DMS 273 (cell line): ENCODE measurements around the gene ARL5B.
A peak's percentile ranks its signal among the peaks of the same experiment; 100 is the strongest.

Experiments used
- DNase-seq: peaks from one replicate; lab custom pipeline; 2025; ENCODE audit not compliant: unreplicated experiment; lab: John Stamatoyannopoulos, UW

The ARL5B gene

DNA sequence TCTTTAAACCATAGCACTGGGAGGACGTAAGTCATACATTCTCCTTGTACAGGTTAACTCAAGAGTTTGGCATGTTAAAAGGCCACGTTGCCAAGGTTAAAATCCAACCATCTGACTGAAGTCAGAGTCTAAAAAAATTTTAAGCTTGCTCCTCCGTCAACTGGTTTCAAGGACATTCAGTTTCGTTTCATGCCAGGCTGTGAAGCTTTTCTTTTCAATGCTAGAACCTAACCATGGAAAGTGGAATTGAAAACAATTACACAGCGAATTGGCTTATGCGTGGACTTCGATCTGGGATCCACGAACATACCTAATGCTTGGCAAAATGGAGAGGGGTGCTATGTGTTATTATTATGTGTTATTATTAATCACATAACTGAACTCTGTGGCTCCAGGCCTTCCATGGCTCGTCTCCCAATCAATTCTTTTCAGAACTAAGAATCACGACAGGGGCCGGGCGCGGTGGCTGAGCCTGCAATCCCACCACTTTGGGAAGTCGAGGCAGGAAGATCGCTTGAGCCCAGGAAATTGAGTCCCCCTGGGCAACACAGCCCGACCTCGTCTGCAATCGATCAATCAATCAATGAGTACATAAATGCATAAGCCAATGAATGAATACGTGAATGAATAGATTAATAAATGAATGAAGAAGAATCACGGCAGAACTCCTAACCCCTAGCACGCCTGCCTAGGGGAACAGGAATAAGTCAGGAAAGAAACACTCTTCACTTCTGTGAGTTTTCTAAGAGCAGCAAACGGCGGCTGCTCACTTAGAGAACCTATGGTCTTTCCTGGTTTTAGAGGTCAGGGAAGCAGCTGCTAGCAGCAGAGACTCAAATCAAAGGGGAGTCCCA is 733 bp upstream of the ARL5B start:
- no peak for DNase-seq

DNA sequence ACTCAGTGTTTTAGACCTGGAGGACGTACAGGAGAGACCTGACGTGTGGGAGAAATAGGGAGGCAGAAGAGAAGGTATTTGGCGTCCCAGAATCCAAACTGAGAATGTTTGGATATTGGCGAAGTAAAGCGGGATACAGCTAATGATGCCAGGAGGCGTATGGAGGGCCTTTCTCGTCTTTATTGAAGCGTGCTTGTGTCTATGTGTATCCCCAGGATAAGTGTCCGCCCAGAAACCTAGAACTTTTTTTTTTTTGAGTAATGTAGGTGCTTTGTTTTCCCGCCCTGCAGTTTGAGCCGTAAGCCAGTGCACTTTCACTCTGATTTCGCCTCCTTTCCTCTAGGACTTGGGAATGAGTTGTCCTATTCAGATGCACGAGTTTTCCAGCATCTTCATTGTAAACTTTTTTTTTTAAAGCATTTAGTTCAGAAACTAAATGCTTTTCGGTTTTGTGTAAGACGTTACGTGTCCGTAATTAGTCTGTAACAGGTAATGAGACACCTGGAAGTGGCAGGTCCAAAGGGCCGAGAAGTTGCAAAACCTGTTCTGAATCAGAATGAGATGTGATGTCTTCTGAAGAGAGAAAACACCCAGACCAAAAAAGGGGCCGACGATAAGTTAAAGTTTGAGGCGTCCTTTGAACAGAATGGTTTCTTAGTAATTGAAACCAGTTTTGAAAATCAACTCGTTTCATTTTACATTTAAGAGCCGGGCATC is 746 bp downstream of the ARL5B start:
- peak; percentile 61 for DNase-seq

DNA sequence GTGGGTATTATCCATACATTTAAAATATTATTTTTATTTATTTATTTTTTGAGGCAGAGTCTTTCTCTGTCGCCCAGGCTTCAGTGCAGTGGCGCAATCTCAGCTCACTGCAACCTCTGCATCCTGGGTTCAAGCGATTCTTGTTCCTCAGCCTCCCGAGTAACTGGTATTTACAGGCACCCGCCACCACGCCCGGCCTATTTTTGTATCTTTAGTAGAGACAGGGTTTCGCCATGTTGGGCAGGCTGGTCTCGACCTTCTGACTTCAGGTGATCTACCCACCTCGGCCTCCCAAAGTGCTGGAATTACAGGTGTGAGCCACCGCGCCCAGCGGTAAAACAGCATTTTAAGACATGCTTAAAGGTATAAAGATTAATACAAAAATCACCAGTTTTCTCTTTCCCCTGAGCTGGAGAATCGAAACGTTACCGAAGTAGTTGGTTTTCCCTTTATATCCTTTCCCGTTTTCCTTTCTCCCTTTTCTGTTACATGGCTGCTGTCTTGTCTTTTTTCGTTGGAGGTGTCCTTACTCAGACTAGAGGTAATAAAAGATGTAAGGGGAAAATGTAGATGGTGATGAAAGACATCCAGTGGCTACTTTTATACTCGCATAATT is 1.7 kb downstream of the ARL5B start:
- DNase-seq, result no peak

DNA sequence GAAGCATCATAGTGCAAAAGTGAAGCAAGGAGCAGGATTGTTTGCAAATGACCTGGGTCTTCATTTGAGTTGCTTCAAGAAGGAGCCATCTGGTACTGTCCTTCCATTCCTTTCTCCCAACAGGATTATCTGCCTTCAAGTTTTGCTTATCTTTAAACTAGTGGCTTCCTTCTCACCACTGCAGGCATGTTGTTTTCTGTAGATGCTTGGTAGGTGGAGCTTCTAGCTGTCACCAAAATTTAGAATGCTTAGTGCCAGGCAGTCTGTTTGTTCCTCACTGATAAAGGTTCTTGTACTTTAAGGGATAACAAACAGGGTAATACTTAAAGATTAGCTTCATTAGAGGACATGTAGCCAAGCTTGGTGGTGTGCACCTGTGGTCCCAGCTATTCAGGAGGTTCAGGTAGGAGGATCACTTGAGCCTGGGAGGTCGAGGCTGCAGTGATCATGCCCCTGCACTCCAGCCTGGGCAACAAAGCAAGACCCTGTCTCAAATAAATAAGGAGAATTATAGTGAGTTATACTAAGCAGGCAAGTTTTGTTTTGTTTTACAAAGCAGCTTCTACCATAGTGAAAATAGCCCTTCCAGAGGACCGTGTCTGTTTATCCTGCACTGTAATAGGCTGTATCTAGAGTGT is 5.7 kb downstream of the ARL5B start:
- DNase-seq, result no peak

DNA sequence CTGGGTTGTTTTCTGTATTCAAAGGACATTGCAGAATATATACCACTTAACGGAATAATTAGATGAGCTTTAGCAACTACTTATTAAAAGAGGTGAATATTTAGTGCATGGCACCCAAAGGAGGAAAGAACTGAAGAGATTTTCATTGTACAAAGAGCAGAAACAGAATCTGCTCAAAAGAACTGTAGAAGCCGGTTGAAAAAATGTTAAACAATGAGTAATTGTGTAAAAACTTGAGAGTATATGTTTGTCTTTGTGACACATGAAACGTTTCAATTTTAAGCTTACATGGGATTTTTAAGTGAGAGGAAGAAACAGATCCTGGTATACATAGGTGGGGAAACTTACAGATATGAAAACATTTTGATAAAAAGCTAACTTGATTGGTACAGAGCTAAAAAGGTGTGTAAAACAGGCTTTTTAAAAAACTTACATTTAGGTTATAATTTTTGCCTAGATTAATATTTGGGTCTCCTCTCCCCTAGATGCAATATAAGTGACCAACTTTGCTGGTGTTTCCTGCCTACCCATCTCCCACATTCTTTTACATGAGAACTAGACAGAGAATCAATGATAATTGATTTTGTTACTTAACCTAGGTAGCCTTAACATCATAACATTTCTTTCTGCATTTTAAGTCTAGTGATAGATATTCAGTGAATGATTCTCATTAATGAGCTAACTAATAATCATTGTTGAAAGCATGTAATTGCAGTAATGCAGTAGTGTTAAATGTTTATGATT is 6.8 kb downstream of the ARL5B start:
- no peak for DNase-seq

DNA sequence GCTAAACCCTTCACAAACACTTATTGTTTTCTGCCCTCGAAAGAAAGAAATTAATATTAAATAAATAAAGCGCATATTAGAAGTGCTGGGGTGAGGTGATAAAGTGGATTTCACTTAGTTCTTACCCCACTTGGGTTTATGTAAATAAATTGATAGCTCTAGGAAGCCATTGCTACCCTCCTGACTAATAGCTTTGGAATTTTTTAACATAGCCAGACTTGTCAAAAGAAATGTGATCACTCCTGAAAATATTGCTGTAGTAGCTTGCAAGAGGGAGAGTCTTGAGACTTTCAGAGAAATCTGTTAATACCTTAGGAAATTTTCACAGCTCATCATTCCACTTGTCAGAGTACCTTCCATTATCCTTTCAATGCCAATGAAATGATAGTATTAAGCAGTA is 7.6 kb downstream of the ARL5B start:
- DNase-seq, result no peak

DNA sequence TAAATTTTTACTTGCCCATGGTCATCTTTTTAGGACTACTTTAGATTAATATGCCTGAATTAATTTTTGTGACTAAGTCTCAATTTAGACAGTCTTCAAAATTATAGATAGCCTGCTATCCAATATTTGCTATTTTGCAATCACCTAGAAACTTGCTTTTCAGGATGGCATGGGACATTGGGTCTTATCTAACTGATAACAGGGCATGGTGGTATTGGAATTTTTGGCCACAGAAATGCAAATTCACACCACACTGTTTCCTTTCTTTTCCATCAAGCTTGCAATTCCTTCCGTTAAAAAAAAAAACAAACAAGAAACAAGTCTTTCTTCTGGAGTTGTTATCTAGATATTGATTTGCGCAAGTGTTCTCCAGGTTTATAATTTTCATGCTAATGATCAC is 8.8 kb downstream of the ARL5B start:
- DNase-seq, result no peak

DNA sequence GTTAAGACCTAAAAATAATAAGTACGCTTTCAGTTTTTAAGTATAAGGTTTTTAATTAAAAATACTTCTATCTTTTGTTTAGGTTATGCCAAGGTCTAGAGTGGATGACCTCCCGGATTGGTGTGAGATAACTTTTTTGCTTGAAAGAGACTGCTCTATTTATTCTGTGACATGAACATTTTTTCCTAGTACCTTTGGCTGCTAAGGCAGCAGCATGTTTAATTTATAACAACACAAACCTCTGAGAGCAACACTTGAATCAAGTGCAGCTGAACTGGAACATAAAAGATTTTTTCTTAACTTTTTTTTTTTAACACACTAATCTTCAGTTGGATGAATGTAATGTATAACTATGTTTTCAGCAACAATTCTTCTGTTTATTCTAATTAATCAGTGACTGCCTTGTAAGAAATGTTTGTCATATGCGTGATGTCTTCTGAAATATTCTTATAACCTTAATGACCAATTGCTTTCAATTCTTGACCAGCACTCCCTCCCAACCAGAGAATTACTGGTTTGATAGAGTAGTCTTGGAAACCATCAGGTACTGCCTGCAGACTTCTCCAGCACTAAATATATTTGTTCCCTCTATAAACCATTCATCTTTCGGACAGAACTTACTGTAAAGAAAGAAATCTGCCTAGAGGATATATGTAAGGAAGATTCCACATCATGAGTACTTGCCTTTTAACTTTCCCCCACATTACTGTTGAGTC is 16.0 kb downstream of the ARL5B start:
- DNase-seq, result no peak

DNA sequence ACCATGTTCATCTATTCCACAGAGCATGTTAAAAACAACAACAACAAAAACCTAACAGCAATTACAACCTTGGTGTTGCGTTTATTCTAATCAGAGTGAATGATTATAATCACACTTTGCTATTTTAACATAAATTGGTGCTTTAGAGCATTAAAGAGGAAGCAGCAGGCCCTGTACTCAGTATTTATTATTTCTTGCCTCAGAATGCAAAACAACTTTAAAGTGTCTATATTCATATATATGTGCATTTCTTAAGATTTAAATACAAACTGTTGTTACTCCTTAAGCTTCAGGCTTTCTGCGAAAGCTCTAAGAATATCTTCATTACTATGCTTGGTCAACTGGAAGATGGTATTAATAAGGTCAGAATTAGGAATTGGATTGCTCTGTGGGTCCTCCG is 21.5 kb downstream of the ARL5B start:
- no peak for DNase-seq

DNA sequence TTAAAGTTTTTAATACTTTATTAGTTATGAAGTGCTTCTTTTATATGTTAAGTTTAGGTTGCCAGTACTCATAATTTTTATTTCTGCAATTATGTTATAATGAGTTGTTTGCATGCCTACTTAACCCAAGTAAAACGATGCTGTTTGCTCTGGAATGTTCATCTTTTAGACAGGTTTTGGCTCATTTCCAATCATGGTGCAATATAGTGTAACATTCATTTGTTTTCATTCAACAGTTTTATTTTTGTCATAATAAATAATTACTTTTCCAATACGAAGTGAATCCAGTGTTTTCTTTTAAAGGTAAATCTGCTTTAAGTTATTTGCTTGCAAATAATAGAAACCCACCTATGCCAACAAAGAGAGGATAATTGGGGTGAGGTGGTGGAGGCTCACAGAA is 22.1 kb downstream of the ARL5B start:
- no peak for DNase-seq

DNA sequence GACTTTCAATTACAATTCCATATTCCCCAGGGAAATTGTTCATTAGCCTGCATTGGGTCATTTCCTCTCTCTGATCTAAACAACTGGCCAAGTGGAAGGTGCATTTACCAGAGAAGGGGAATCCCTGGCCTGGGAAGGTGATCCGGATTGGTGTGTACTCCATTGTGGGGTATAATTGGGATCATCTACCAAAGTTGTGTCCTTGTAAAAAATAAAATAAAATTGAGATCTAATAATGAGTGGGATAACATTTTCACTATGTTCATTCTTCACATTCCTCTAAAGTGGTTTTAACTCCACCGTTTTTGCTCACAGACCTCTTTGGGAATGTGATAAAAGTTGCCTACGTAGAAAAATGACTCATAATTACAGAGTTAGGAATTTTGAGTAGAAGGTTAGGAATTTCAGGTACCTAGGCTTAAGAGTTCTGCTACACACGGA is 22.8 kb downstream of the ARL5B start:
- DNase-seq, result no peak

DNA sequence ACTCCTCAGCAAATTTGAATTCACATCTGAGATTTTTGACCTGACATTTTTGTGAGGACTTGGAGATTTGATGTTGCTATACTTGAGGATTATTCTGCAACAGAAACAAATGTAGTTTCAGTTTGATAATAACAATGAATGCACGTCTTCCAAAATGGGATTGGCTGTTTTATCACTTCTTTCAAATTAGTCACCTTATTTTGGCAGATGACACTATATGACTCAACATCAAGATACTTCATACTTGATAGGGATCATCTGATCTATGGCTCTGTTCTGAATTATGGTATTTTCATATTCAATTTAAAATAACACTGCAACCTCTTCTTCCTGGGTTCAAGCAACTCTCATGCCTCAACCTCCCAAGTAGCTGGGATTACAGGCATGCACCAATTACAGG is 24.2 kb downstream of the ARL5B start:
- DNase-seq, result no peak

DNA sequence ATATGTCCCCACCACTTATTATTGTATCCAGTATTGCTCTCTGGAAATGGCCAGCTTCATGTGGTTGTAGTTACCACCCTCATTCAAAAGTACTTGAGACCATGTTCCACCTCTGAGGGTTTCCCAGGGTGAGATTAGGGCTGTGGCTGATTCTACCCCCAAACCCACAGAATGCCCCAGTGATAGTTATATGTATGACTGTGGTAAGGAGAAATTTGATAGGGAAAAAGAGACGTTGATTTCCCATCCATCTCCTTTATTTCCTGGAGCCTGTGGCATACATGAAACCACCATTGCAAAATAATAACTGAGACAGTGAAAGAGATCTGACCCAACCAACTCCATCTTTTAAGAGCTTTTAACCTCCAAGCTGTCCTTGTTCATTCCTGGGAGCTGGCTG is 25.2 kb downstream of the ARL5B start:
- no peak for DNase-seq

DNA sequence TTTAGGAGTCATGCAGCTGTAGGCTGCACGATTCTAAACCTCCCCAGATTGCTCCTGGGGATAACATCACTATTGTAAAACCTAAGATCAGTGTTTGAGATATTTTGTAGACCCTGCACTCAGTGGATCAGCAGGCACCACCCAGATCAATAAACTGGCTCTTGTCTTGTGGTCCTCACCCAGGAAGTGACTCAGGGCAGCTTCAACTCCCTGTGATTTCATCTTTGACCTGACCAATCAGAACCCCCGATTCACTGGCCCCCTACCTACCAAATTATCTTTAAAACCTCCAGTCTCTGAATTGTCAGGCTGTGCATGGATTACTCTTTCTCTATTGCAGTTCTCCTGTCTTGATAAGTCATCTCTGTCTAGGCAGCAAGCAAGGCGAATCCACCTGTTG is 25.7 kb downstream of the ARL5B start:
- DNase-seq, result no peak

DNA sequence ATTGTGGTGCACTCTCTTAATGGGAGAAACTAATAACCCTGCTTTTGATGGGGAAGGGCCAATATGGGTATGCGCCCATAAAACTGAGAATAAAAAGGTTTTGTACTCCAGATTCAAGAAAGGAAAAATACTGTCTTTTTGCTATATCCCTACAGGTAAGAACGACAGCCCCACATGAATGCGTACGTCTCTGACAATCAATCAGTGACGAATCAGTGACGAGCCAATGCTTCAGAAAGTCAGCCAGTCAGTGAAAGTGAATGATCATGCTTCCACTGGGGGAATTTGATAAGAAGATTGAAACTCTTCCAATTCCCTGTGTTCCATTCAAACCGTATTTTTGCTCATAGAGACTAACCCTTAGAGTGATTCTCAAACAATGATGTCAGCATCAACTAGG is 26.3 kb downstream of the ARL5B start:
- no peak for DNase-seq

DNA sequence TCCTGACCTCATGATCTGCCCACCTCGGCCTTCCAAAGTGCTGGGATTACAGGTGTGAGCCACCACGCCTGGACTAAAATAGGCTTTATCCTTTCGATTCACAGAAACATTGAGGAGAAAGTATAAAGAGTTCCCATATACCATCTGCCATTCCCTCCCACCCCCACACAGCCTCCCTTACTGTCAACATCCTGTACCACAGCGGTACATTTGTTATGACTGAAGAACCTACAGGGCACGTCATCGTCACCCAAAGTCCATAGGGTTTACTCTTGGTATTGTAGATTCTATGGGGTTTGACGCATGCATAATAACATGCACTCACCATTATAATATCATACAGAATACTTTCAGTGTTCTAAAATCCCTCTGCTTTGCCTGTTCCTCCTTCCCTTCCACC is 28.0 kb downstream of the ARL5B start:
- DNase-seq, result no peak

DNA sequence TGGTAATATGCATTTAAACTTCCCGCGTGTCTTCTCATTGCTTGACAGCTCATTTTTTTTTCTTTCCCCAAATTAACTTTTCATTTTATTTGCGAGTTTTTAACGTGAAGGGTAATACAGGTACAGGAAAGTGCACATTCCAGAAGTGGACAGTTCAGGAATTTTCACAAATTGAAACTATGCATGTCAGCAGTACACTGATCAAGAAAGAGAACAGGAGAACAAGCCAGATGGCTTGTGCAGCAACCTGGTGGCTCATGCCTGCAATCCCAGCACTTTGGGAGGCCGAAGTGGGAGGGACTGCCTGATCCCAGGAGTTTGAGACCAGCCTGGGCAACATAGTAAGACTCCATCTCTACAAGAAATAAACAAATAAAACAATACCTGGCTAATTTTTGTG is 28.5 kb downstream of the ARL5B start:
- DNase-seq, result no peak

DNA sequence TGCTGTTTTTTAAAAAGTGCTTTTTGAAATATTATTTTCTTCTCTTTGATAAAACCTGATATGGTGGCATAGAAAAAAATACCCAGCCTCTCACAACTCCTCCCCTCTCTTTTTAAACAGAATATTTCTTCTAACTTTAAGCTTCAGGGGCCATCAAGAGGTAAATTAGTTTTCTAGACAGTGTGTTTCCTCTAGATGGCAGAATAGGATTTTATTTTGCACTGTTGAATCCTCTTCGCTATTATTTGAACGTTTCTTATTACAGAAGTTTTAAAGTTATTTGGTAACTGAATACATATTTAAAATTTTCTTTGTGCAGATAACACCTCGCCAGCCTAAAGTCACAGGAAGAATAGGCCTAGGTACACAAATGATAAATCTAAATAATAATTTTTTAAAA is 30.3 kb downstream of the ARL5B start:
- peak; percentile 15 for DNase-seq

DNA sequence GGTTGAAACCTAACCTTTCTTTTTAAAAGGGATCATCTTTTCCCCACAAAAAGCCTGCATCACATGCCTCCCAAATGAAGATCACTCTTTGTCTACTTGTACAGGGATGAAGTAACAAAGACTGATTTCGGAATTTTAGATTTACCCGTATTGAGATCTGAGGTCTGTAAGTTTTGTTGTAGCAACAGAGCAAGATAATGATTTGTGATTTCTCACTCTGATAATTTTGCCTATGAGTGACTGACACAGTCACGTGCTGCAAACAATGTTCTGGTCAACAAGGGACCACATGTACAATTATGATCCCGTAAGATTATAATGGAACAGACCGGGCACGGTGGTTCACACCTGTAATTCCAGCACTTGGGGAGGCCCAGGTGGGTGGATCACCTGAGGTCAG is 31.3 kb downstream of the ARL5B start:
- DNase-seq, result no peak
